ENCODE measurements around the gene TCEAL7. TPM values are rescaled to one million over a fixed set of nuclear protein-coding genes. Genes with fewer than 3 reads are reported as not detected.

The TCEAL7 gene
- 0.72 and 12.8 TPM in 2 replicates for total RNA-seq

GRCh38 chrX:103329991-103330390, at the start of gene TCEAL7:
TSS of gene TCEAL7 (plus strand) at chrX:103330239. CDS start at chrX:103331404, 1,165 bp downstream.

GRCh38 chrX:103310555-103311398, 19.3 kb upstream of the TCEAL7 start, which contains the start of gene BEX2:
TSS of gene BEX2 (minus strand) at chrX:103310990. CDS start at chrX:103309976, 1,014 bp downstream.

GRCh38 chrX:103356130-103356798, 26.2 kb downstream of the TCEAL7 start, which contains the start of gene TCEAL9:
TSS of gene TCEAL9 (plus strand) at chrX:103356506. CDS start at chrX:103357685, 1,179 bp downstream.

GRCh38 chrX:103376118-103376978, 46.3 kb downstream of the TCEAL7 start, which contains the start of gene BEX3:
TSS of gene BEX3 (plus strand) at chrX:103376538. CDS start at chrX:103377522, 984 bp downstream.

Other genes starting within 250 kb of the TCEAL7 start
- gene NXF3, start 237.1 kb upstream of the TCEAL7 start, total RNA-seq, result not detected in 2 replicates
- gene BEX4, start 115.1 kb upstream of the TCEAL7 start, total RNA-seq, result 13.4 and 16.5 TPM in 2 replicates
- gene TCEAL8, start 75.1 kb upstream of the TCEAL7 start, total RNA-seq, result 72.7 and 79.3 TPM in 2 replicates
- gene TCEAL5, start 53.5 kb upstream of the TCEAL7 start, total RNA-seq, result not detected in 2 replicates
- 0.27 and 0.38 TPM in 2 replicates for gene BEX2, start 19.2 kb upstream of the TCEAL7 start, total RNA-seq
- 101 and 107 TPM in 2 replicates for gene TCEAL9, start 26.3 kb downstream of the TCEAL7 start, total RNA-seq
- 301 and 319 TPM in 2 replicates for gene BEX3, start 46.3 kb downstream of the TCEAL7 start, total RNA-seq
- gene RAB40A, start 189.2 kb downstream of the TCEAL7 start, total RNA-seq, result 0.09 TPM in 1 of 2 replicates, not detected in the other